GM10266 (cell line): ENCODE measurements around the gene FOXJ3.

Experiments used
- DNase-seq: peaks from one replicate; pipeline ENCODE4 v3.0.0; 2012; ENCODE audit errors: extremely low spot score
- CTCF ChIP-seq: IDR thresholded peaks from 2 replicates; pipeline ENCODE4 v1.5.1; 2012; ENCODE audit warnings: mild to moderate bottlenecking, low read depth; ENCODE audit not compliant: control insufficient read depth, insufficient read depth; ENCODE audit errors: missing control alignments

Gene FOXJ3

GRCh38 chr1:42138586-42138985, 196.4 kb downstream of the FOXJ3 start:
- DNase-seq: no peak
- TF ChIP-seq CTCF: no peak

GRCh38 chr1:42137766-42138165, 197.3 kb downstream of the FOXJ3 start:
- no peak for DNase-seq
- no peak for TF ChIP-seq CTCF

GRCh38 chr1:42136466-42136865, 198.6 kb downstream of the FOXJ3 start:
- no peak for TF ChIP-seq CTCF
- no peak for DNase-seq

GRCh38 chr1:42135426-42135825, 199.6 kb downstream of the FOXJ3 start:
- no peak for TF ChIP-seq CTCF
- no peak for DNase-seq

GRCh38 chr1:42133809-42134526, 201.1 kb downstream of the FOXJ3 start:
- DNase-seq: no peak
- TF ChIP-seq CTCF: no peak

GRCh38 chr1:42133390-42133789, 201.6 kb downstream of the FOXJ3 start:
- DNase-seq: no peak
- no peak for TF ChIP-seq CTCF

- TF ChIP-seq CTCF: no peak
- no peak for DNase-seq
Measured at GRCh38 chr1:42130061-42130660, 204.9 kb downstream of the FOXJ3 start.
